Keratinocyte (primary cell): ENCODE measurements around the gene PRR33.

Experiments used
- CTCF ChIP-seq, 3 experiments: IDR thresholded peaks in 1 of 3; conservative IDR thresholded peaks in 1 of 3; optimal IDR thresholded peaks in 1 of 3; 2 replicates in 2 of 3; 3 replicates in 1 of 3; pipeline versions ENCODE3 to v1.5.1; 2011; ENCODE audit warnings: low read length in 3 of 3, mild to moderate bottlenecking in 3 of 3, moderate library complexity in 2 of 3, control low read depth in 1 of 3, inconsistent platforms in 1 of 3; ENCODE audit not compliant: insufficient read depth in 2 of 3; ENCODE audit errors: extremely low read depth in 1 of 3
- EZH2 ChIP-seq: IDR thresholded peaks from one replicate; pipeline ENCODE4 v1.6.1; 2012; ENCODE audit warnings: inconsistent platforms, mild to moderate bottlenecking, low read length, moderate library complexity

- TF ChIP-seq CTCF (optimal IDR thresholded peaks at IDR 0.05 in 1 of 3, IDR thresholded peaks at IDR 0.05 in 1 of 3, conservative IDR thresholded peaks at IDR 0.05 in 1 of 3; ENCODE audit: extremely low read depth in 1 of 3, insufficient read depth in 2 of 3, low read length in 3 of 3), result no peak
- no peak for TF ChIP-seq EZH2
Observed at GRCh38 chr11:1935156-1936071, 43.7 kb upstream of the PRR33 start.
